IPS DF 6.9 (cell line): ENCODE measurements around the gene DCUN1D1.
"Not testable (repeated sequence)": the region's sequence is repeated elsewhere in the genome, so short reads cannot be mapped to it uniquely, and the experiment has no call there.

Experiments used
- DNase-seq: peaks from one replicate; pipeline ENCODE4 v3.0.0-alpha.2; 2013; ENCODE audit warnings: low read depth, low spot score
- H3K27ac ChIP-seq: one replicate; pipeline ENCODE4 v1.5.1; 2013; ENCODE audit warnings: low read length, control low read depth
- H3K27me3 ChIP-seq: 2 replicates; pipeline ENCODE4 v1.6.1; 2013; ENCODE audit warnings: mild to moderate bottlenecking, low read length; ENCODE audit not compliant: control insufficient read depth, insufficient read depth
- H3K36me3 ChIP-seq: 2 replicates; pipeline ENCODE4 v1.6.1; 2013; ENCODE audit warnings: low read length; ENCODE audit not compliant: control insufficient read depth, insufficient read depth
- H3K4me1 ChIP-seq: 2 replicates; pipeline ENCODE4 v1.6.1; 2013; ENCODE audit warnings: low read length; ENCODE audit not compliant: control insufficient read depth, insufficient read depth
- H3K4me3 ChIP-seq: 2 replicates; pipeline ENCODE4 v1.5.1; 2013; ENCODE audit warnings: mild to moderate bottlenecking, low read length
- H3K9me3 ChIP-seq: 2 replicates; pipeline ENCODE4 v1.6.1; 2013; ENCODE audit warnings: low read length, inconsistent platforms; ENCODE audit not compliant: control insufficient read depth, insufficient read depth
- WGBS: extraction: QIAGEN DNeasy Blood & Tissue Kit; methylation state at CpG from one replicate; pipeline ENCODE4 v1.1.7; 2013; ENCODE audit warnings: mixed read lengths, missing lambda C conversion rate; ENCODE audit not compliant: insufficient read length, insufficient coverage; 5-methylcytosine and 5-hydroxymethylcytosine counted together

The DCUN1D1 gene

GRCh38 chr3:183006396-183007002 is 26.2 kb upstream of the DCUN1D1 start:
- Histone ChIP-seq H3K9me3 (no peaks in the 10 kb centered on the region), H3K4me3 (no peak overlapping the region), H3K27ac (no peak overlapping the region), H3K36me3 (no peaks in the 10 kb centered on the region), H3K27me3 (no peaks in the 10 kb centered on the region), H3K4me1 (peaks cover 3% of the 10 kb centered on the region; the same call in 1 of the 2 replicates)
- DNase-seq: peak; percentile 7
- WGBS: no CpG with 5 or more reads among the region's 10 CpGs

- Histone ChIP-seq H3K36me3 (no peaks in the 10 kb centered on the region), H3K27ac (no peak overlapping the region), H3K27me3 (no peaks in the 10 kb centered on the region), H3K9me3 (no peaks in the 10 kb centered on the region), H3K4me3 (no peak overlapping the region), H3K4me1 (no peaks in the 10 kb centered on the region)
- no CpG with 5 or more reads among the region's 1 CpG for WGBS
- no peak for DNase-seq
Measured at GRCh38 chr3:182999767-183000166, 19.4 kb upstream of the DCUN1D1 start.

- not testable (repeated sequence) for H3K36me3 ChIP-seq, H3K4me1 ChIP-seq, H3K27ac ChIP-seq, DNase-seq, H3K27me3 ChIP-seq, H3K4me3 ChIP-seq, H3K9me3 ChIP-seq
- no CpG with 5 or more reads among the region's 4 CpGs for WGBS
Measured at GRCh38 chr3:182993486-182994201, 13.3 kb upstream of the DCUN1D1 start.

- H3K36me3 ChIP-seq: no peaks in the 10 kb centered on the region
- no peak overlapping the region for H3K27ac ChIP-seq
- no peak for DNase-seq
- H3K27me3 ChIP-seq: no peaks in the 10 kb centered on the region
- H3K9me3 ChIP-seq: no peaks in the 10 kb centered on the region
- WGBS: no CpG with 5 or more reads among the region's 3 CpGs
- H3K4me1 ChIP-seq: no peaks in the 10 kb centered on the region
- no peak overlapping the region for H3K4me3 ChIP-seq
Measured at GRCh38 chr3:182989566-182989965, 9.2 kb upstream of the DCUN1D1 start.

GRCh38 chr3:182986021-182986420 is 5.7 kb upstream of the DCUN1D1 start:
- Histone ChIP-seq H3K4me1 (no peaks in the 10 kb centered on the region), H3K4me3 (no peak overlapping the region), H3K27ac (no peak overlapping the region), H3K9me3 (no peaks in the 10 kb centered on the region), H3K36me3 (no peaks in the 10 kb centered on the region), H3K27me3 (no peaks in the 10 kb centered on the region)
- no peak for DNase-seq
- no CpG with 5 or more reads among the region's 6 CpGs for WGBS

GRCh38 chr3:182983876-182984275 is 3.5 kb upstream of the DCUN1D1 start:
- H3K27ac ChIP-seq: no peak overlapping the region
- H3K36me3 ChIP-seq: no peaks in the 10 kb centered on the region
- no peak for DNase-seq
- no peaks in the 10 kb centered on the region for H3K9me3 ChIP-seq
- H3K4me1 ChIP-seq: no peaks in the 10 kb centered on the region
- H3K4me3 ChIP-seq: no peak overlapping the region
- no peaks in the 10 kb centered on the region for H3K27me3 ChIP-seq

GRCh38 chr3:182981038-182981380 is 671 bp upstream of the DCUN1D1 start:
- no peak for DNase-seq
- Histone ChIP-seq H3K27ac (no peak overlapping the region), H3K4me1 (peaks cover 2% of the 10 kb centered on the region; the same call in 1 of the 2 replicates), H3K9me3 (no peaks in the 10 kb centered on the region), H3K4me3 (peak overlapping the region; percentile 90; the same call in 1 of the 2 replicates), H3K36me3 (no peaks in the 10 kb centered on the region), H3K27me3 (no peaks in the 10 kb centered on the region)
- WGBS: no CpG with 5 or more reads among the region's 10 CpGs

GRCh38 chr3:182979674-182980191 is 605 bp downstream of the DCUN1D1 start:
- Histone ChIP-seq H3K9me3 (no peaks in the 10 kb centered on the region), H3K27me3 (no peaks in the 10 kb centered on the region), H3K4me1 (peaks cover 2% of the 10 kb centered on the region; the same call in 1 of the 2 replicates), H3K4me3 (peak overlapping the region; percentile 90; the same call in 1 of the 2 replicates), H3K36me3 (no peaks in the 10 kb centered on the region), H3K27ac (no peak overlapping the region)
- no peak for DNase-seq
- WGBS: no CpG with 5 or more reads among the region's 29 CpGs

- no CpG with 5 or more reads among the region's 10 CpGs for WGBS
- Histone ChIP-seq H3K36me3 (no peaks in the 10 kb centered on the region), H3K27ac (no peak overlapping the region), H3K4me1 (peaks cover 2% of the 10 kb centered on the region; the same call in 1 of the 2 replicates), H3K27me3 (no peaks in the 10 kb centered on the region), H3K4me3 (peak overlapping the region; percentile 90; the same call in 1 of the 2 replicates), H3K9me3 (no peaks in the 10 kb centered on the region)
- DNase-seq: no peak
Measured at GRCh38 chr3:182979103-182979673, 1.1 kb downstream of the DCUN1D1 start.

GRCh38 chr3:182978387-182978786 is 2.0 kb downstream of the DCUN1D1 start:
- Histone ChIP-seq H3K4me1 (peaks cover 2% of the 10 kb centered on the region; the same call in 1 of the 2 replicates), H3K27ac (no peak overlapping the region), H3K4me3 (no peak overlapping the region), H3K36me3 (no peaks in the 10 kb centered on the region), H3K9me3 (no peaks in the 10 kb centered on the region), H3K27me3 (no peaks in the 10 kb centered on the region)
- DNase-seq: no peak
- no CpG with 5 or more reads among the region's 5 CpGs for WGBS
